HG03103 (cell line): ENCODE data around the gene E2F4.

Source experiments
- ATAC-seq: cut with Tn5 transposase; IDR thresholded peaks from one replicate; pipeline ENCODE4 v1.9.1; 2021; ENCODE audit warnings: low read depth; ENCODE audit not compliant: unreplicated experiment

Gene E2F4

GRCh38 chr16:67157892-67158635, 33.9 kb upstream of the E2F4 start:
- no peak for ATAC-seq

- peak; percentile 31 for ATAC-seq
Observed at GRCh38 chr16:67158637-67159600, 33.0 kb upstream of the E2F4 start.

- ATAC-seq = no peak
Observed at GRCh38 chr16:67161595-67162058, 30.3 kb upstream of the E2F4 start.

GRCh38 chr16:67162506-67163163, 29.3 kb upstream of the E2F4 start:
- no peak for ATAC-seq

GRCh38 chr16:67163164-67163998, 28.6 kb upstream of the E2F4 start:
- no peak for ATAC-seq

- no peak for ATAC-seq
Observed at GRCh38 chr16:67163999-67164558, 27.9 kb upstream of the E2F4 start.

GRCh38 chr16:67164599-67165061, 27.3 kb upstream of the E2F4 start, which contains the start of gene HSF4:
HSF4 (plus strand) TSS chr16:67164745; CDS start chr16:67164812, 67 bp downstream.
- no peak for ATAC-seq

GRCh38 chr16:67165121-67166078, 26.6 kb upstream of the E2F4 start:
- ATAC-seq = no peak

- no peak for ATAC-seq
Observed at GRCh38 chr16:67166110-67166547, 25.8 kb upstream of the E2F4 start.

GRCh38 chr16:67166598-67167168, 25.3 kb upstream of the E2F4 start:
- no peak for ATAC-seq

- no peak for ATAC-seq
Observed at GRCh38 chr16:67167588-67167987, 24.4 kb upstream of the E2F4 start.

GRCh38 chr16:67169011-67169451, 22.9 kb upstream of the E2F4 start:
- ATAC-seq = no peak

- ATAC-seq = no peak
Observed at GRCh38 chr16:67169642-67170167, 22.2 kb upstream of the E2F4 start.

- ATAC-seq = peak; percentile 31
Observed at GRCh38 chr16:67170168-67170948, 21.6 kb upstream of the E2F4 start, which contains the start of gene NOL3. NOL3 (plus strand) TSS chr16:67170538.

GRCh38 chr16:67170949-67171649, 20.9 kb upstream of the E2F4 start:
- no peak for ATAC-seq

GRCh38 chr16:67173323-67173722, 18.6 kb upstream of the E2F4 start:
- no peak for ATAC-seq
